HL-60 (cell line): ENCODE measurements around the gene TAS2R13.

Experiments used
- DNase-seq, 2 experiments: peaks; one replicate each; pipeline ENCODE4 v3.0.0-alpha.2; 2010 to 2020; ENCODE audit warnings: low read depth in 1 of 2, low spot score in 1 of 2
- H3K27ac ChIP-seq: fragments of 250-450 bp; sonication (Bioruptor Pico); replicated peaks from 2 replicates; pipeline ENCODE4 v1.5.1; 2020; ENCODE audit warnings: mild to moderate bottlenecking, moderate library complexity
- H3K27me3 ChIP-seq: fragments of 250-450 bp; sonication (Bioruptor Pico); 2 replicates; pipeline ENCODE4 v1.5.1; 2021; ENCODE audit warnings: mild to moderate bottlenecking, moderate library complexity; ENCODE audit not compliant: insufficient read depth, poor library complexity, severe bottlenecking
- H3K4me3 ChIP-seq: replicated peaks from 2 replicates; pipeline ENCODE4 v1.5.1; 2011; ENCODE audit warnings: mild to moderate bottlenecking, control low read depth, low read length; ENCODE audit not compliant: insufficient read depth
- GABPA ChIP-seq: IDR thresholded peaks from 2 replicates; pipeline ENCODE4 v1.6.1; 2012; ENCODE audit warnings: low read depth
- POLR2AphosphoS5 ChIP-seq: IDR thresholded peaks from 2 replicates; pipeline ENCODE4 v1.6.1; 2012; ENCODE audit warnings: low read depth
- SPI1 ChIP-seq: IDR thresholded peaks from 2 replicates; pipeline ENCODE4 v1.6.1; 2012; ENCODE audit warnings: low read depth, mild to moderate bottlenecking, borderline replicate concordance
- TF ChIP-seq, protein P1 (sequence below): IDR thresholded peaks from 2 replicates; pipeline ENCODE4 v1.6.1; 2012; ENCODE audit warnings: low read depth; ENCODE audit not compliant: insufficient replicate concordance
- TF ChIP-seq, protein P2 (sequence below): IDR thresholded peaks from one replicate; pipeline ENCODE4 v1.5.1; 2011; ENCODE audit warnings: low read length, control low read depth, inconsistent platforms; ENCODE audit not compliant: insufficient read depth

Gene TAS2R13

DNA sequence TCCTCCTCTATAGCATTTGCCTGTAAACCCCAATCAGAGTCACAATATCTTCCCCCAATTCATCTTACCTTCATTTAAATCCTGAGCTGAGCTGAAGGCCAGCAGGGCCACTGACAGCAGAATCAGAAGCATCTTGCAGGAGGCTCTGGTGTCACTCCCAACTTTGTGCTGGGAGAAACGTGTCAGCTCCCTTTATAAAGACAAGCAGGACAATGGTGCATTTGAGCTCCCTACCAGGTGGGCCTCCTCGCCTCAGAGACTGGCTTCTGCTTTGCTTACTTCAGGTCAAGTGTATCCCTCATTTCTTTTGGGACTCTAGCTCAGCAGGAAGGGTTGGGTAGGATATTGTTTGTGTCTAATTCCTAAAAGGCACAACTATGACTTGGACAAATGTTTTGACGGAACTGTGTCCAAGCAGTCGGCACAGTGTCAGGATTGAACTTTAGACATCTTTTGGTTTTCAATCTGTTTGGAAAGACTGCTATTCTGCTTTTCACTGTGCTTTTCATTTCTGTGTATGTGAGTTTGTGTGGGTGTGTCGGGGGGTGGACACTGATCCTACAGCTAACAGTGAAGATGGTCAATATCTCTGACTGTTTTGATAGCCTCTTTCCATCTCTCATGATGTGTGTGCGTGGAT lies 25.2 kb downstream of the TAS2R13 start, which contains the start of gene PRH1:
TSS of gene PRH1 (minus strand) at position 170 of the 640 bp plus-strand sequence. CDS start at position 132, 38 bp downstream.
- no peaks in the 10 kb centered on the region for H3K27me3 ChIP-seq

GRCh38 chr12:10873378-10873777 lies 36.0 kb downstream of the TAS2R13 start:
- H3K27me3 ChIP-seq = no peaks in the 10 kb centered on the region
- H3K27ac ChIP-seq = no peak overlapping the region
- DNase-seq = no peak
- no peak overlapping the region for H3K4me3 ChIP-seq
- no peak for TF ChIP-seq GABPA
- no peak for TF ChIP-seq POLR2AphosphoS5
- TF ChIP-seq, protein P1, sequence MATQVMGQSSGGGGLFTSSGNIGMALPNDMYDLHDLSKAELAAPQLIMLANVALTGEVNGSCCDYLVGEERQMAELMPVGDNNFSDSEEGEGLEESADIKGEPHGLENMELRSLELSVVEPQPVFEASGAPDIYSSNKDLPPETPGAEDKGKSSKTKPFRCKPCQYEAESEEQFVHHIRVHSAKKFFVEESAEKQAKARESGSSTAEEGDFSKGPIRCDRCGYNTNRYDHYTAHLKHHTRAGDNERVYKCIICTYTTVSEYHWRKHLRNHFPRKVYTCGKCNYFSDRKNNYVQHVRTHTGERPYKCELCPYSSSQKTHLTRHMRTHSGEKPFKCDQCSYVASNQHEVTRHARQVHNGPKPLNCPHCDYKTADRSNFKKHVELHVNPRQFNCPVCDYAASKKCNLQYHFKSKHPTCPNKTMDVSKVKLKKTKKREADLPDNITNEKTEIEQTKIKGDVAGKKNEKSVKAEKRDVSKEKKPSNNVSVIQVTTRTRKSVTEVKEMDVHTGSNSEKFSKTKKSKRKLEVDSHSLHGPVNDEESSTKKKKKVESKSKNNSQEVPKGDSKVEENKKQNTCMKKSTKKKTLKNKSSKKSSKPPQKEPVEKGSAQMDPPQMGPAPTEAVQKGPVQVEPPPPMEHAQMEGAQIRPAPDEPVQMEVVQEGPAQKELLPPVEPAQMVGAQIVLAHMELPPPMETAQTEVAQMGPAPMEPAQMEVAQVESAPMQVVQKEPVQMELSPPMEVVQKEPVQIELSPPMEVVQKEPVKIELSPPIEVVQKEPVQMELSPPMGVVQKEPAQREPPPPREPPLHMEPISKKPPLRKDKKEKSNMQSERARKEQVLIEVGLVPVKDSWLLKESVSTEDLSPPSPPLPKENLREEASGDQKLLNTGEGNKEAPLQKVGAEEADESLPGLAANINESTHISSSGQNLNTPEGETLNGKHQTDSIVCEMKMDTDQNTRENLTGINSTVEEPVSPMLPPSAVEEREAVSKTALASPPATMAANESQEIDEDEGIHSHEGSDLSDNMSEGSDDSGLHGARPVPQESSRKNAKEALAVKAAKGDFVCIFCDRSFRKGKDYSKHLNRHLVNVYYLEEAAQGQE = no peak
- TF ChIP-seq, protein P2, sequence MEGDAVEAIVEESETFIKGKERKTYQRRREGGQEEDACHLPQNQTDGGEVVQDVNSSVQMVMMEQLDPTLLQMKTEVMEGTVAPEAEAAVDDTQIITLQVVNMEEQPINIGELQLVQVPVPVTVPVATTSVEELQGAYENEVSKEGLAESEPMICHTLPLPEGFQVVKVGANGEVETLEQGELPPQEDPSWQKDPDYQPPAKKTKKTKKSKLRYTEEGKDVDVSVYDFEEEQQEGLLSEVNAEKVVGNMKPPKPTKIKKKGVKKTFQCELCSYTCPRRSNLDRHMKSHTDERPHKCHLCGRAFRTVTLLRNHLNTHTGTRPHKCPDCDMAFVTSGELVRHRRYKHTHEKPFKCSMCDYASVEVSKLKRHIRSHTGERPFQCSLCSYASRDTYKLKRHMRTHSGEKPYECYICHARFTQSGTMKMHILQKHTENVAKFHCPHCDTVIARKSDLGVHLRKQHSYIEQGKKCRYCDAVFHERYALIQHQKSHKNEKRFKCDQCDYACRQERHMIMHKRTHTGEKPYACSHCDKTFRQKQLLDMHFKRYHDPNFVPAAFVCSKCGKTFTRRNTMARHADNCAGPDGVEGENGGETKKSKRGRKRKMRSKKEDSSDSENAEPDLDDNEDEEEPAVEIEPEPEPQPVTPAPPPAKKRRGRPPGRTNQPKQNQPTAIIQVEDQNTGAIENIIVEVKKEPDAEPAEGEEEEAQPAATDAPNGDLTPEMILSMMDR = no peak
- TF ChIP-seq SPI1 = no peak

More for the DNA sequence above, 25.2 kb downstream of the TAS2R13 start, which contains the start of gene PRH1:
- TF ChIP-seq SPI1 (no peak), POLR2AphosphoS5 (no peak)
- TF ChIP-seq, protein P1 = no peak
- no peak for DNase-seq
- Histone ChIP-seq H3K4me3 (no peak within 1 kb of the TSS), H3K27ac (no peak within 1 kb of the TSS)

- no peak for DNase-seq
- no peaks in the 10 kb centered on the region for H3K27me3 ChIP-seq
- no peak for TF ChIP-seq GABPA
- TF ChIP-seq POLR2AphosphoS5 = no peak
- TF ChIP-seq, protein P1 = no peak
- TF ChIP-seq, protein P2 = no peak
- no peak for TF ChIP-seq SPI1
Measured at GRCh38 chr12:10867381-10867780, 42.0 kb downstream of the TAS2R13 start.

More at GRCh38 chr12:10867381-10867780, 42.0 kb downstream of the TAS2R13 start:
- Histone ChIP-seq H3K4me3 (no peak overlapping the region), H3K27ac (no peak overlapping the region)
